Tibial nerve (tissue), 4 donors: ENCODE data around the gene MCEMP1.

Source experiments
- EP300 ChIP-seq, 2 donors: sonication (generic); formaldehyde crosslinking; IDR thresholded peaks; one replicate each; pipeline ENCODE4 v1.6.1; 2017; ENCODE audit warnings: antibody characterized with exemption in 2 of 2, mild to moderate bottlenecking in 1 of 2
- POLR2A ChIP-seq, 2 donors: fragments of 450-650 bp; IDR thresholded peaks; one replicate each; pipeline ENCODE4 v1.6.1; 2017; ENCODE audit warnings: antibody characterized with exemption in 2 of 2, mild to moderate bottlenecking in 2 of 2, moderate library complexity in 2 of 2
- TF ChIP-seq, protein P1 (sequence below), 5 experiments: fragments of 200-600 bp in 3 of 5; fragments of 450-650 bp in 2 of 5; sonication (generic) in 3 of 5; IDR thresholded peaks; one replicate each; pipeline ENCODE4 v1.5.1; 2016 to 2019; ENCODE audit warnings: antibody characterized with exemption in 5 of 5, mild to moderate bottlenecking in 3 of 5, moderate library complexity in 2 of 5

DNA sequence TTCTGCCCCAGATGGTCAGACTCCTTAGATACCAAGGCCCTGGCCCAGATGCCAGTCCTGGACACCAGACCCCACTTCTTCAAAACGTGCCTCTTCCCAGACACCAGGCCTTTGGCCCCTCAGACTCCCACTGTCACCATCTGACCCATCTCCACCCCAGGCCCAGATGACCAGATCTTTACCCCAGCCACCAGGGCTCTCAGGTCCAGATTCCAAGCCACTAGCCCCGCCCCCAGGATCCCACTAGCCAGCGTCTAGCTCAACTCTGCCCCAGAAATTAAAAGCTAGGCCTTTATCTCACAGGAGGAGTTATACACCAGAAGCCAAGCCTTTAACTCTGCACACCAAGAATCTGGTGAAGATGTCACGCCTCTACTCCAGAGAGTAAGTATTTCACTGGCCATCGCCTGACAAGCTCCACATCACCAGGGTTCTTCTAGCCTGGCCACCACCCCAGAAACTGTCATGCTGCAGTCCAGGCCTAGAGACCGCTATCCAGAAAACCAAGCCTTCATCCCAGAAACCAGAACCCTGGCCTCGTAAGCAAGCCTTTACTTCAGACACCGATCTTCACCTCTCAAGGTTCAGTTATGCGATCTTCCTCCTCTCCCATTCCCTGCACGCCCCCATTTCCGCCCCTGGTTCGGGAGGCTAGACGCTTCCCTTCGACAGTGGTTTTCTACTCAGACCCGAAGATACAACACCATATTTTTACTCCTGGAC, 48.1 kb upstream of the MCEMP1 start:
- TF ChIP-seq POLR2A (IDR thresholded peaks at IDR 0.05), result no peak
- TF ChIP-seq, protein P1, sequence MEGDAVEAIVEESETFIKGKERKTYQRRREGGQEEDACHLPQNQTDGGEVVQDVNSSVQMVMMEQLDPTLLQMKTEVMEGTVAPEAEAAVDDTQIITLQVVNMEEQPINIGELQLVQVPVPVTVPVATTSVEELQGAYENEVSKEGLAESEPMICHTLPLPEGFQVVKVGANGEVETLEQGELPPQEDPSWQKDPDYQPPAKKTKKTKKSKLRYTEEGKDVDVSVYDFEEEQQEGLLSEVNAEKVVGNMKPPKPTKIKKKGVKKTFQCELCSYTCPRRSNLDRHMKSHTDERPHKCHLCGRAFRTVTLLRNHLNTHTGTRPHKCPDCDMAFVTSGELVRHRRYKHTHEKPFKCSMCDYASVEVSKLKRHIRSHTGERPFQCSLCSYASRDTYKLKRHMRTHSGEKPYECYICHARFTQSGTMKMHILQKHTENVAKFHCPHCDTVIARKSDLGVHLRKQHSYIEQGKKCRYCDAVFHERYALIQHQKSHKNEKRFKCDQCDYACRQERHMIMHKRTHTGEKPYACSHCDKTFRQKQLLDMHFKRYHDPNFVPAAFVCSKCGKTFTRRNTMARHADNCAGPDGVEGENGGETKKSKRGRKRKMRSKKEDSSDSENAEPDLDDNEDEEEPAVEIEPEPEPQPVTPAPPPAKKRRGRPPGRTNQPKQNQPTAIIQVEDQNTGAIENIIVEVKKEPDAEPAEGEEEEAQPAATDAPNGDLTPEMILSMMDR (IDR thresholded peaks at IDR 0.05), result no peak
- TF ChIP-seq EP300 (IDR thresholded peaks at IDR 0.05), result no peak
